Neural crest cell (in vitro differentiated cells): Measurements from ENCODE around the gene POFUT1. TPM values are rescaled to one million over a fixed set of nuclear protein-coding genes. Genes with fewer than 3 reads are reported as not detected.

Experiments
- DNase-seq: peaks from one replicate; pipeline ENCODE4 v3.0.0; 2021; ENCODE audit warnings: low read depth, mixed read lengths, low spot score
- H3K27ac Mint-ChIP-seq: one replicate; pipeline ENCODE4 v1.8.0; 2021; ENCODE audit warnings: mild to moderate bottlenecking, mixed read lengths; ENCODE audit not compliant: unreplicated experiment
- H3K27me3 Mint-ChIP-seq: 2 replicates; pipeline ENCODE4 v1.8.0; 2021; ENCODE audit warnings: low read depth, mild to moderate bottlenecking, mixed read lengths
- H3K36me3 Mint-ChIP-seq: 2 replicates; pipeline ENCODE4 v1.8.0; 2021; ENCODE audit warnings: low read depth, mild to moderate bottlenecking, mixed read lengths
- H3K4me1 Mint-ChIP-seq: 2 replicates; pipeline ENCODE4 v1.8.0; 2021; ENCODE audit warnings: mixed read lengths
- H3K4me3 Mint-ChIP-seq: one replicate; pipeline ENCODE4 v1.8.0; 2021; ENCODE audit warnings: mild to moderate bottlenecking, mixed read lengths
- H3K9me3 Mint-ChIP-seq: 2 replicates; pipeline ENCODE4 v1.8.0; 2021; ENCODE audit warnings: mixed read lengths
- CTCF ChIP-seq: fragments of 200-600 bp; sonication (generic); conservative IDR thresholded peaks from 2 replicates; pipeline ENCODE4 v1.5.0; 2021; ENCODE audit warnings: antibody characterized with exemption, mild to moderate bottlenecking
- total RNA-seq: library from RNA; stranded (reverse); gene quantifications from 2 replicates; pipeline ENCODE4 v1.2.1, GENCODE V29; 2021

Gene POFUT1
- total RNA-seq, 1 donor from 2014 or later: 51.4 TPM

GRCh38 chr20:32231847-32232246 is 24.2 kb downstream of the POFUT1 start:
- no peak for TF ChIP-seq CTCF
- H3K4me3 Mint-ChIP-seq: no peak overlapping the region
- no peaks in the 10 kb centered on the region for H3K27me3 Mint-ChIP-seq
- peaks cover 31% of the 10 kb centered on the region for H3K36me3 Mint-ChIP-seq
- H3K9me3 Mint-ChIP-seq: no peaks in the 10 kb centered on the region
- no peaks in the 10 kb centered on the region for H3K4me1 Mint-ChIP-seq
- no peak overlapping the region for H3K27ac Mint-ChIP-seq
- no peak for DNase-seq

- H3K27ac Mint-ChIP-seq: no peak overlapping the region
- H3K9me3 Mint-ChIP-seq: no peaks in the 10 kb centered on the region
- no peak for DNase-seq
- H3K36me3 Mint-ChIP-seq: peaks cover 31% of the 10 kb centered on the region
- no peaks in the 10 kb centered on the region for H3K27me3 Mint-ChIP-seq
- no peaks in the 10 kb centered on the region for H3K4me1 Mint-ChIP-seq
- no peak overlapping the region for H3K4me3 Mint-ChIP-seq
- no peak for TF ChIP-seq CTCF
Observed at GRCh38 chr20:32232326-32232886, 24.7 kb downstream of the POFUT1 start.

- H3K27me3 Mint-ChIP-seq: no peaks in the 10 kb centered on the region
- H3K9me3 Mint-ChIP-seq: no peaks in the 10 kb centered on the region
- H3K27ac Mint-ChIP-seq: peak overlapping the region; percentile 1
- no peaks in the 10 kb centered on the region for H3K4me1 Mint-ChIP-seq
- no peak overlapping the region for H3K4me3 Mint-ChIP-seq
- TF ChIP-seq CTCF: no peak
- DNase-seq: no peak
- peaks cover 31% of the 10 kb centered on the region for H3K36me3 Mint-ChIP-seq
Observed at GRCh38 chr20:32233286-32233685, 25.6 kb downstream of the POFUT1 start.

- DNase-seq: no peak
- H3K27ac Mint-ChIP-seq: no peak overlapping the region
- no peaks in the 10 kb centered on the region for H3K9me3 Mint-ChIP-seq
- no peaks in the 10 kb centered on the region for H3K27me3 Mint-ChIP-seq
- no peak for TF ChIP-seq CTCF
- peaks cover 27% of the 10 kb centered on the region for H3K36me3 Mint-ChIP-seq
- no peaks in the 10 kb centered on the region for H3K4me1 Mint-ChIP-seq
- H3K4me3 Mint-ChIP-seq: no peak overlapping the region
Observed at GRCh38 chr20:32234135-32234808, 26.6 kb downstream of the POFUT1 start.

- no peak for TF ChIP-seq CTCF
- Mint-ChIP-seq H3K27me3 (no peaks in the 10 kb centered on the region), H3K4me1 (peaks cover 6% of the 10 kb centered on the region), H3K27ac (no peak overlapping the region), H3K9me3 (no peaks in the 10 kb centered on the region), H3K36me3 (peaks cover 25% of the 10 kb centered on the region), H3K4me3 (no peak overlapping the region)
- no peak for DNase-seq
Observed at GRCh38 chr20:32235331-32236047, 27.8 kb downstream of the POFUT1 start.
